HCT116 (cell line): Measurements from ENCODE around the gene DPP10. TPM values are rescaled to one million over a fixed set of nuclear protein-coding genes. Genes with fewer than 3 reads are reported as not detected.
"Not testable (repeated sequence)": the region's sequence is repeated elsewhere in the genome, so short reads cannot be mapped to it uniquely, and the experiment has no call there.

ENCODE experiments used
- ATAC-seq: fragments of 200-7000 bp; cut with Tn5 transposase; 2 replicates; pipeline ENCODE4 v1.9.1; 2020; ENCODE audit warnings: mild to moderate bottlenecking, moderate library complexity
- BruUV-seq: library from RNA; stranded (reverse); fragments of 400-500 nt; replicated peaks from 2 replicates; lab custom pipeline; 2021; lab: Mats Ljungman, UMichigan
- CTCF ChIA-PET: fragments of 300-600 bp; sonication (Branson Sonifier 250); formaldehyde crosslinking; loops from one replicate; lab custom pipeline; 2021; ENCODE audit warnings: antibody characterized with exemption; lab: Charles Lee
- POLR2A ChIA-PET: fragments of 300-600, 350-600 bp; sonication (Branson Sonifier 250); formaldehyde crosslinking; loops from one replicate; lab custom pipeline; 2021; ENCODE audit warnings: antibody characterized with exemption; lab: Charles Lee
- RAD21 ChIA-PET, 2 experiments: fragments of 300-600 bp; sonication (Branson Sonifier 250); formaldehyde crosslinking; loops; one replicate each; lab custom pipeline; 2023; ENCODE audit warnings: low total read pairs in 2 of 2; ENCODE audit not compliant: uncharacterized antibody in 2 of 2, unreplicated experiment in 2 of 2, low non-redundant PET in 1 of 2; lab: Charles Lee
- DNase-seq: peaks from one replicate; pipeline ENCODE4 v3.0.0-alpha.2; 2010; ENCODE audit warnings: low read depth, low spot score
- H2AFZ ChIP-seq: fragments of 200-600 bp; shearing (Covaris generic), sonication (generic); 2 replicates; pipeline ENCODE4 v1.6.1; 2017; ENCODE audit warnings: low read depth, mixed run types, mixed read lengths, antibody characterized with exemption, low read length; ENCODE audit not compliant: poor library complexity, severe bottlenecking
- H3K27ac ChIP-seq: 2 replicates; pipeline ENCODE4 v1.5.1; 2012; ENCODE audit warnings: low read depth, low read length
- H3K27me3 ChIP-seq: fragments of 200-600 bp; sonication (generic); 2 replicates; pipeline ENCODE4 v1.6.1; 2016; ENCODE audit warnings: mixed run types, low read length, mixed read lengths; ENCODE audit not compliant: insufficient read depth
- H3K36me3 ChIP-seq, 2 experiments: fragments of 200-500 bp in 1 of 2; fragments of 200-600 bp in 1 of 2; sonication (Bioruptor generic) in 1 of 2; sonication (generic) in 1 of 2; 2 replicates each; pipeline versions ENCODE4 v1.5.1 to v1.6.1; 2014 to 2016; ENCODE audit warnings: low read length in 2 of 2, inconsistent platforms in 1 of 2, mixed read lengths in 1 of 2, mixed run types in 1 of 2; ENCODE audit not compliant: insufficient read depth in 2 of 2, control insufficient read depth in 1 of 2
- H3K4me1 ChIP-seq, 2 experiments: fragments of 200-600 bp in 1 of 2; sonication (generic) in 1 of 2; 2 replicates each; pipeline versions ENCODE4 v1.5.1 to v1.6.1; 2012 to 2017; ENCODE audit warnings: low read length in 2 of 2, inconsistent platforms in 1 of 2, mild to moderate bottlenecking in 1 of 2, mixed read lengths in 1 of 2, mixed run types in 1 of 2, moderate library complexity in 1 of 2; ENCODE audit not compliant: insufficient read depth in 2 of 2, control insufficient read depth in 1 of 2
- H3K4me2 ChIP-seq: fragments of 200-600 bp; sonication (generic); 2 replicates; pipeline ENCODE4 v1.6.1; 2017; ENCODE audit warnings: mixed run types, low read length, mixed read lengths
- H3K4me3 ChIP-seq, 2 experiments: fragments of 200-600 bp in 1 of 2; sonication (generic) in 1 of 2; replicated peaks in 1 of 2; 2 replicates each; pipeline ENCODE4 v1.5.1; 2011 to 2016; ENCODE audit warnings: low read length in 2 of 2, control low read depth in 1 of 2, low read depth in 1 of 2, mild to moderate bottlenecking in 1 of 2, mixed read lengths in 1 of 2, mixed run types in 1 of 2
- H3K79me2 ChIP-seq: fragments of 200-600 bp; sonication (generic); 2 replicates; pipeline ENCODE4 v1.6.1; 2017; ENCODE audit warnings: mild to moderate bottlenecking, mixed run types, low read length, moderate library complexity, mixed read lengths; ENCODE audit not compliant: insufficient read depth
- H3K9ac ChIP-seq: fragments of 200-600 bp; sonication (generic); 2 replicates; pipeline ENCODE4 v1.6.1; 2016; ENCODE audit warnings: low read length, mixed read lengths
- H3K9me2 ChIP-seq: fragments of 200-600 bp; sonication (generic), shearing (Covaris generic); 2 replicates; pipeline ENCODE4 v1.6.1; 2017; ENCODE audit warnings: mixed run types, mild to moderate bottlenecking, moderate library complexity; ENCODE audit not compliant: insufficient read depth
- H3K9me3 ChIP-seq, 2 experiments: fragments of 200-500 bp in 1 of 2; fragments of 200-600 bp in 1 of 2; sonication (Bioruptor generic) in 1 of 2; sonication (generic) in 1 of 2; 2 replicates each; pipeline ENCODE4 v1.6.1; 2014 to 2017; ENCODE audit warnings: low read length in 2 of 2, mixed read lengths in 2 of 2, inconsistent platforms in 1 of 2, low read depth in 1 of 2, mild to moderate bottlenecking in 1 of 2, mixed run types in 1 of 2, moderate library complexity in 1 of 2; ENCODE audit not compliant: control insufficient read depth in 1 of 2, insufficient read depth in 1 of 2
- H4K20me1 ChIP-seq: fragments of 200-600 bp; sonication (generic), shearing (Covaris generic); 2 replicates; pipeline ENCODE4 v1.6.1; 2017; ENCODE audit warnings: mixed run types, mild to moderate bottlenecking, moderate library complexity; ENCODE audit not compliant: insufficient read depth
- CBX3 ChIP-seq: IDR thresholded peaks from 2 replicates; pipeline ENCODE4 v1.6.1; 2012; ENCODE audit warnings: low read depth
- CEBPB ChIP-seq: IDR thresholded peaks from 2 replicates; pipeline ENCODE4 v1.6.1; 2012; ENCODE audit warnings: low read depth
- EGR1 ChIP-seq: IDR thresholded peaks from 2 replicates; pipeline ENCODE4 v1.6.1; 2012; ENCODE audit warnings: low read depth
- EZH2 ChIP-seq: fragments of 200-600 bp; sonication (generic); IDR thresholded peaks from 2 replicates; pipeline ENCODE4 v1.6.1; 2017; ENCODE audit warnings: antibody characterized with exemption, mixed run types
- EZH2phosphoT487 ChIP-seq: fragments of 200-600 bp; IDR thresholded peaks from 2 replicates; pipeline ENCODE4 v1.6.1; 2018; ENCODE audit warnings: antibody characterized with exemption, borderline replicate concordance
- FOSL1 ChIP-seq: IDR thresholded peaks from 2 replicates; pipeline ENCODE4 v1.6.1; 2012; ENCODE audit warnings: low read depth
- POLR2A ChIP-seq: IDR thresholded peaks from 2 replicates; pipeline ENCODE4 v1.7.0; 2011; ENCODE audit warnings: borderline replicate concordance; ENCODE audit not compliant: insufficient read depth, insufficient read length; ENCODE audit errors: extremely low read depth
- POLR2AphosphoS5 ChIP-seq: IDR thresholded peaks from 2 replicates; pipeline ENCODE4 v1.6.1; 2011; ENCODE audit warnings: mild to moderate bottlenecking, low read depth, low read length, moderate library complexity
- SIN3A ChIP-seq: IDR thresholded peaks from 2 replicates; pipeline ENCODE4 v1.6.1; 2012; ENCODE audit warnings: low read depth
- SP1 ChIP-seq: IDR thresholded peaks from 2 replicates; pipeline ENCODE4 v1.6.1; 2012; ENCODE audit warnings: low read depth
- SRF ChIP-seq: IDR thresholded peaks from 2 replicates; pipeline ENCODE4 v1.6.1; 2012; ENCODE audit warnings: low read depth
- TCF7L2 ChIP-seq: IDR thresholded peaks from 2 replicates; pipeline ENCODE4 v1.7.0; 2011; ENCODE audit warnings: borderline replicate concordance, inconsistent platforms; ENCODE audit not compliant: insufficient read depth, insufficient read length; ENCODE audit errors: extremely low read depth
- YY1 ChIP-seq: IDR thresholded peaks from 2 replicates; pipeline ENCODE4 v1.6.1; 2011; ENCODE audit warnings: low read length, low read depth, moderate library complexity, mild to moderate bottlenecking; ENCODE audit not compliant: insufficient replicate concordance; ENCODE audit errors: extremely low read depth
- ZFX ChIP-seq: fragments of 450-650 bp; IDR thresholded peaks from 2 replicates; pipeline ENCODE4 v1.6.1; 2017
- intact Hi-C: fragments of 100-400 bp; cut with micrococcal nuclease; formaldehyde crosslinking; loops from 2 replicates; pipeline ENCODE4 v1.10.0; 2022
- total RNA-seq: library from RNA; stranded (reverse); gene quantifications from one replicate; pipeline ENCODE4 v1.2.1, GENCODE V29; 2021; ENCODE audit not compliant: unreplicated experiment
- TF ChIP-seq, protein P1 (sequence below): IDR thresholded peaks from 2 replicates; pipeline ENCODE4 v1.6.1; 2011; ENCODE audit warnings: mild to moderate bottlenecking, low read length, moderate library complexity; ENCODE audit not compliant: insufficient replicate concordance; ENCODE audit errors: extremely low read depth
- TF ChIP-seq, protein P2 (sequence below): IDR thresholded peaks from 2 replicates; pipeline ENCODE4 v1.6.1; 2012
- TF ChIP-seq, protein P3 (sequence below), 3 experiments: fragments of 200-600 bp in 1 of 3; sonication (generic) in 1 of 3; IDR thresholded peaks in 2 of 3; conservative IDR thresholded peaks in 1 of 3; 2 replicates each; pipeline ENCODE4 v1.5.1; 2012 to 2017; ENCODE audit warnings: low read depth in 2 of 3, low read length in 2 of 3, antibody characterized with exemption in 1 of 3, borderline replicate concordance in 1 of 3, control low read depth in 1 of 3, mild to moderate bottlenecking in 1 of 3, mixed read lengths in 1 of 3, mixed run types in 1 of 3, moderate library complexity in 1 of 3; ENCODE audit not compliant: insufficient read depth in 1 of 3

Gene DPP10
- total RNA-seq, 1 experiment from 2014 or later: not detected

DNA sequence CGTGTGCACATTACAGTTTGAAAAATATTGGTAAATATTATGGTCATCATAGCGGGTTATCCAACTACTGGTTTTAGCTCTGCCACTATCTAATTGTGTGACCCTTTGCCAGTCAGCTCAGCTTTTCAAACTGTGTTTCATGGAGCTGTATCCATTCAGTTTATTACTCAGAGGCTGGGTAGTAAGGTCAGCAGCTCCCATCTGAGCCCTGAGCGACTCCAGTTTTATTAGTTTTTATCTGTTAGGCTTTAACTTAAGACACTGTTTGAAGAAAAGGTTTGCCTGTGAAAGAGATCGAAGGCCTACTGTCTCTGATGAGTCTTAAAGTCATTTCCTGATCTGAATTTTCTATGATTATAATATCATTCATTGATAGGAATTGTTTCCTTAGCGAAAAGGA is 76.3 kb downstream of the DPP10 start:
- intact Hi-C loops: no loop called here
- Histone ChIP-seq H3K27ac (no peak overlapping the region), H3K27me3 (no peaks in the 10 kb centered on the region), H2AFZ (no peak overlapping the region), H4K20me1 (no peaks in the 10 kb centered on the region), H3K4me3 (no peak overlapping the region), H3K9me3 (peaks cover 8 to 25% of the 10 kb centered on the region in 2 experiments; a peak in 2 of 4 replicates), H3K4me2 (no peak overlapping the region), H3K36me3 (no peaks in the 10 kb centered on the region), H3K4me1 (no peaks in the 10 kb centered on the region), H3K9ac (no peak overlapping the region), H3K9me2 (no peaks in the 10 kb centered on the region), H3K79me2 (no peaks in the 10 kb centered on the region)
- TF ChIP-seq POLR2A (no peak), TCF7L2 (no peak), POLR2AphosphoS5 (no peak), EGR1 (no peak), CEBPB (no peak), CBX3 (no peak), SRF (no peak), EZH2phosphoT487 (no peak), SP1 (no peak), SIN3A (no peak), ZFX (no peak), YY1 (no peak), FOSL1 (no peak), EZH2 (no peak)
- TF ChIP-seq, protein P1, sequence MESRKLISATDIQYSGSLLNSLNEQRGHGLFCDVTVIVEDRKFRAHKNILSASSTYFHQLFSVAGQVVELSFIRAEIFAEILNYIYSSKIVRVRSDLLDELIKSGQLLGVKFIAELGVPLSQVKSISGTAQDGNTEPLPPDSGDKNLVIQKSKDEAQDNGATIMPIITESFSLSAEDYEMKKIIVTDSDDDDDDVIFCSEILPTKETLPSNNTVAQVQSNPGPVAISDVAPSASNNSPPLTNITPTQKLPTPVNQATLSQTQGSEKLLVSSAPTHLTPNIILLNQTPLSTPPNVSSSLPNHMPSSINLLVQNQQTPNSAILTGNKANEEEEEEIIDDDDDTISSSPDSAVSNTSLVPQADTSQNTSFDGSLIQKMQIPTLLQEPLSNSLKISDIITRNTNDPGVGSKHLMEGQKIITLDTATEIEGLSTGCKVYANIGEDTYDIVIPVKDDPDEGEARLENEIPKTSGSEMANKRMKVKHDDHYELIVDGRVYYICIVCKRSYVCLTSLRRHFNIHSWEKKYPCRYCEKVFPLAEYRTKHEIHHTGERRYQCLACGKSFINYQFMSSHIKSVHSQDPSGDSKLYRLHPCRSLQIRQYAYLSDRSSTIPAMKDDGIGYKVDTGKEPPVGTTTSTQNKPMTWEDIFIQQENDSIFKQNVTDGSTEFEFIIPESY: no peak
- TF ChIP-seq, protein P2, sequence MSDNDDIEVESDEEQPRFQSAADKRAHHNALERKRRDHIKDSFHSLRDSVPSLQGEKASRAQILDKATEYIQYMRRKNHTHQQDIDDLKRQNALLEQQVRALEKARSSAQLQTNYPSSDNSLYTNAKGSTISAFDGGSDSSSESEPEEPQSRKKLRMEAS: no peak
- TF ChIP-seq, protein P3, sequence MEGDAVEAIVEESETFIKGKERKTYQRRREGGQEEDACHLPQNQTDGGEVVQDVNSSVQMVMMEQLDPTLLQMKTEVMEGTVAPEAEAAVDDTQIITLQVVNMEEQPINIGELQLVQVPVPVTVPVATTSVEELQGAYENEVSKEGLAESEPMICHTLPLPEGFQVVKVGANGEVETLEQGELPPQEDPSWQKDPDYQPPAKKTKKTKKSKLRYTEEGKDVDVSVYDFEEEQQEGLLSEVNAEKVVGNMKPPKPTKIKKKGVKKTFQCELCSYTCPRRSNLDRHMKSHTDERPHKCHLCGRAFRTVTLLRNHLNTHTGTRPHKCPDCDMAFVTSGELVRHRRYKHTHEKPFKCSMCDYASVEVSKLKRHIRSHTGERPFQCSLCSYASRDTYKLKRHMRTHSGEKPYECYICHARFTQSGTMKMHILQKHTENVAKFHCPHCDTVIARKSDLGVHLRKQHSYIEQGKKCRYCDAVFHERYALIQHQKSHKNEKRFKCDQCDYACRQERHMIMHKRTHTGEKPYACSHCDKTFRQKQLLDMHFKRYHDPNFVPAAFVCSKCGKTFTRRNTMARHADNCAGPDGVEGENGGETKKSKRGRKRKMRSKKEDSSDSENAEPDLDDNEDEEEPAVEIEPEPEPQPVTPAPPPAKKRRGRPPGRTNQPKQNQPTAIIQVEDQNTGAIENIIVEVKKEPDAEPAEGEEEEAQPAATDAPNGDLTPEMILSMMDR (IDR thresholded peaks at IDR 0.05 in 2 of 3, conservative IDR thresholded peaks at IDR 0.05 in 1 of 3; ENCODE audit: borderline replicate concordance in 1 of 3, insufficient read depth in 1 of 3, low read depth in 2 of 3, low read length in 2 of 3): no peak
- no peak for ATAC-seq
- ChIA-PET POLR2A (no interaction called here), RAD21 (no interaction called here), CTCF (no interaction called here)
- BruUV-seq: no TSS peak
- DNase-seq: no peak

DNA sequence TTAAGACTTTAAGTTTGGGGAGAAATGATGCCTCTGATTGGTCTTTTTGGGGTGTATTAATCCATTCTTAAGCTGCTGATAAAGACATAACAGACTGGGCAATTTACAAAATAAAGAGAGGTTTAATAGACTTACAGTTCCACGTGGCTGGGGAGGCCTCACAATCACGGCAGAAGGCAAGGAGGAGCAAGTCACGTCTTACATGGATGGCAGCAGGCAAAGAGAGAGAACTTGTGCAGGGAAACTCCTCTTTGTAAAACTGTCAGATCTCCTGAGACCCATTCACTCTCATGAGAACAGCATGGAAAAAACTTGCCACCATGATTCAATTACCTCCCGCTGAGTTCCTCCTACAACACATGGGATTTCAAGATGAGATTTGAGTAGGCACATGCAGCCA is 80.2 kb downstream of the DPP10 start:
- H2AFZ ChIP-seq, H3K27me3 ChIP-seq, BruUV-seq, H4K20me1 ChIP-seq, POLR2A ChIA-PET, H3K36me3 ChIP-seq, CTCF ChIA-PET, intact Hi-C loops, H3K4me3 ChIP-seq, H3K27ac ChIP-seq, RAD21 ChIA-PET, H3K4me2 ChIP-seq, H3K79me2 ChIP-seq, ATAC-seq, H3K9me2 ChIP-seq, H3K4me1 ChIP-seq, H3K9ac ChIP-seq, DNase-seq: not testable (repeated sequence)
- peaks cover 8 to 25% of the 10 kb centered on the region in 2 experiments; a peak in 2 of 4 replicates for H3K9me3 ChIP-seq
